Bronchial epithelial cell (primary cell): Measurements from ENCODE around the gene TMEM81. TPM values are rescaled to one million over a fixed set of nuclear protein-coding genes. Genes with fewer than 3 reads are reported as not detected.

Experiments used
- DNase-seq: peaks from one replicate; pipeline ENCODE4 v3.0.0-alpha.2; 2010; ENCODE audit warnings: low read depth
- FAIRE-seq: peaks from 2 replicates; lab custom pipeline; 2011; peaks lifted over from hg19 to GRCh38; lab: Jason Lieb, UNC
- H3K27me3 ChIP-seq: 2 replicates; pipeline ENCODE4 v1.5.1; 2011; ENCODE audit warnings: low read length; ENCODE audit not compliant: control insufficient read depth, insufficient read depth
- H3K36me3 ChIP-seq: 2 replicates; pipeline ENCODE4 v1.5.1; 2011; ENCODE audit warnings: low read length; ENCODE audit not compliant: control insufficient read depth, insufficient read depth
- H3K4me3 ChIP-seq: 2 replicates; pipeline ENCODE4 v1.5.1; 2011; ENCODE audit warnings: mild to moderate bottlenecking, low read depth, low read length, control low read depth
- total RNA-seq: library from RNA; depleted of rRNA; stranded (reverse); fragments of >200 nt; gene quantifications from 2 replicates; pipeline ENCODE4 v1.2.1, GENCODE V29; 2014
- TF ChIP-seq, protein P1 (sequence below): IDR thresholded peaks from 2 replicates; pipeline ENCODE4 v1.5.1; 2011; ENCODE audit warnings: mild to moderate bottlenecking, moderate library complexity, low read length, control low read depth, inconsistent platforms; ENCODE audit not compliant: insufficient read depth, severe bottlenecking

The TMEM81 gene
- total RNA-seq, 1 donor from 2014 or later = 1.6 TPM

DNA sequence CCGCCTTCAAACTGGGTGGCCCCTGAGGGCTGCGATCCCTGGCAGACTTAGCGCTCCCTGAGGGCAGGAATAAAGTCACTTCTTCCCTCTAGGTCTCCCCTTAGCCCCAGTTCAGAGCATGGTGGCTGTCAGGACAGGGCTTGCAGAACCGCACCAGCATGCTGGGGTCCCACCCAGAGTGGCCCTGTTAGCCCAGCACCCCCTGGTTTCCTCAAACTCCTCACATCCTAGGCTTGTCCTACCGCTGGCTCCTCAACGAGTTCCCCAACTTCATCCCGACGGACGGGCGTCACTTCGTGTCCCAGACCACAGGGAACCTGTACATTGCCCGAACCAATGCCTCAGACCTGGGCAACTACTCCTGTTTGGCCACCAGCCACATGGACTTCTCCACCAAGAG, 25.4 kb downstream of the TMEM81 start:
- Histone ChIP-seq H3K4me3 (no peak overlapping the region), H3K27me3 (peaks cover 3% of the 10 kb centered on the region), H3K36me3 (no peaks in the 10 kb centered on the region)
- FAIRE-seq (no peak), DNase-seq (no peak)
- TF ChIP-seq, protein P1, sequence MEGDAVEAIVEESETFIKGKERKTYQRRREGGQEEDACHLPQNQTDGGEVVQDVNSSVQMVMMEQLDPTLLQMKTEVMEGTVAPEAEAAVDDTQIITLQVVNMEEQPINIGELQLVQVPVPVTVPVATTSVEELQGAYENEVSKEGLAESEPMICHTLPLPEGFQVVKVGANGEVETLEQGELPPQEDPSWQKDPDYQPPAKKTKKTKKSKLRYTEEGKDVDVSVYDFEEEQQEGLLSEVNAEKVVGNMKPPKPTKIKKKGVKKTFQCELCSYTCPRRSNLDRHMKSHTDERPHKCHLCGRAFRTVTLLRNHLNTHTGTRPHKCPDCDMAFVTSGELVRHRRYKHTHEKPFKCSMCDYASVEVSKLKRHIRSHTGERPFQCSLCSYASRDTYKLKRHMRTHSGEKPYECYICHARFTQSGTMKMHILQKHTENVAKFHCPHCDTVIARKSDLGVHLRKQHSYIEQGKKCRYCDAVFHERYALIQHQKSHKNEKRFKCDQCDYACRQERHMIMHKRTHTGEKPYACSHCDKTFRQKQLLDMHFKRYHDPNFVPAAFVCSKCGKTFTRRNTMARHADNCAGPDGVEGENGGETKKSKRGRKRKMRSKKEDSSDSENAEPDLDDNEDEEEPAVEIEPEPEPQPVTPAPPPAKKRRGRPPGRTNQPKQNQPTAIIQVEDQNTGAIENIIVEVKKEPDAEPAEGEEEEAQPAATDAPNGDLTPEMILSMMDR = no peak

DNA sequence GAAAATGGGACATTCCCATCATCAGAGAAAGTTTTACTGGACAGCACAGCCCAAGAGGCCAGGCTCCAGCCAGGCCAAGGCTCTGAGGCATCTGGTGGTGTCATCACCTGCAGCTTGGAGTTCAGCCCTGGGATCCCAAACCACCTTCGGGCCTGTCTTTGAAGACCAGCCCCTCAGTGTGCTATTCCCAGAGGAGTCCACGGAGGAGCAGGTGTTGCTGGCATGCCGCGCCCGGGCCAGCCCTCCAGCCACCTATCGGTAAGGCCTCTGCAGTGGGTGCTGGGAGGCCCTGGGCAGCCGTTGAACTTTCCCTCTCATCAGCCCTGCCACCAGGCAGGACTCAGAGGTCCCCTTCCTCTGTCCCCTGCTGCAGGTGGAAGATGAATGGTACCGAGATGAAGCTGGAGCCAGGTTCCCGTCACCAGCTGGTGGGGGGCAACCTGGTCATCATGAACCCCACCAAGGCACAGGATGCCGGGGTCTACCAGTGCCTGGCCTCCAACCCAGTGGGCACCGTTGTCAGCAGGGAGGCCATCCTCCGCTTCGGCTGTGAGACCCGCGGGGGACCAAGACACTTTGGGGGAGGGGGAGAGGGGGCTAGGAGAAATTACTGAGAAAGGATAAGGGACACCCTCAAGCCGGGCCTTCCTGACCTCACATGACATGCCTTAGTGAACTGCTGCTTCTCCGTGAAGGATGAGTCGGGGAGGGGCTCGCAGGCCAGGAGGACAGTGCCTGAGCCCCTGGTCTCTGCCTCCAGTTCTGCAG, 26.3 kb downstream of the TMEM81 start:
- peaks cover 3% of the 10 kb centered on the region for H3K27me3 ChIP-seq
- H3K36me3 ChIP-seq = no peaks in the 10 kb centered on the region
- FAIRE-seq (no peak), DNase-seq (no peak)
- no peak overlapping the region for H3K4me3 ChIP-seq
- TF ChIP-seq, protein P1 = no peak

DNA sequence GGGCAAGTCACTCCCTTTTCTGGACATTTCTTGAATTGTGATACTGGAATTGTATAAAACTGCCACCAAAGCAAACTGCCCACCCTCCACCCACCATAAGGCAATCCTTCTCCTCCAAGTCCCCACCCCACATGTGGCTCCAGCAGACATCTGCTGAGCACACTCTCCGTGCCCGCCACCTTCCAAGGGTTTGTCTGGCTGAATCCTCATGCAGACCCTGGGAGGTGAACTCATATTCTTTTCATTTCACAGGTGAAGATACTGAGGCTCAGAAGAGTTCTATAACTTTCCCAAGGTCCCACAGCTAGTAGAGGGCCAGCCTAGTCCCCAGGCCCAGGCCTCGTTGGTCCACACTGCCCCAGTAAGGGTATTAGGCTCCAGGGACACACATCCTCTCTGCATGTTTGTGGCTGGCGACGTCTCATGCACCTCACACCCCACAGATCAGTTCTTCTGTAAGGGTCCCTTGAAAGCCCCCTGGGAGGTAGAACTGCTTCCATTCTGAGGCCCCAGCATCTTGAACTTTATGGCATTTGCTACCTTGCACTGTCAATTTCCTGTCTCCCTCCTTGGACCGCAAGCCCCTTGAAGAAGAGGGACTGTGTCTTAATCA, 27.2 kb downstream of the TMEM81 start:
- H3K36me3 ChIP-seq = no peaks in the 10 kb centered on the region
- H3K27me3 ChIP-seq = peaks cover 2% of the 10 kb centered on the region
- TF ChIP-seq, protein P1 = no peak
- FAIRE-seq (no peak), DNase-seq (no peak)
- no peak overlapping the region for H3K4me3 ChIP-seq

DNA sequence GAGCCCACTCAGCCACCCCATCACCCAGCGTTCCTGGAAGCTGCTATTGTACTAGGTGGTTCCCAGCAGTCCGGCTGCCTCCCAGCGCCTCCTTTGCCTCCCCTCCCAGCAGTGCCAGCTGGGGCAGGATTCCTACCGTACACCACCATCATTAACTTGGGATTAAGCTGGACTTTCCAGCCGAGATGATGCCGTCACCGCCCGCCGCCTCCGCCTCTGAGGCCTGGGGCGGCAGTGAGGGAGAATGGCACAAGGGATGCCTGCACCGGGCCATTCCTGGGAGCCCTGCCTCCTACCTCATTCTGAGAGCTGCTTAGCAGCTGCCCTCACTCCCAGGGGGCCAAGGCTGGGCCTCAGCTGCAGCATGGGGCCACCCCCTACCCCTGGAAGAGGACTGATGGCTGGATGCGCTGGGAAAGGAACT, 28.1 kb downstream of the TMEM81 start:
- TF ChIP-seq, protein P1 = no peak
- H3K27me3 ChIP-seq = peaks cover 2% of the 10 kb centered on the region
- DNase-seq = no peak
- no peak overlapping the region for H3K4me3 ChIP-seq
- no peak for FAIRE-seq
- H3K36me3 ChIP-seq = no peaks in the 10 kb centered on the region

DNA sequence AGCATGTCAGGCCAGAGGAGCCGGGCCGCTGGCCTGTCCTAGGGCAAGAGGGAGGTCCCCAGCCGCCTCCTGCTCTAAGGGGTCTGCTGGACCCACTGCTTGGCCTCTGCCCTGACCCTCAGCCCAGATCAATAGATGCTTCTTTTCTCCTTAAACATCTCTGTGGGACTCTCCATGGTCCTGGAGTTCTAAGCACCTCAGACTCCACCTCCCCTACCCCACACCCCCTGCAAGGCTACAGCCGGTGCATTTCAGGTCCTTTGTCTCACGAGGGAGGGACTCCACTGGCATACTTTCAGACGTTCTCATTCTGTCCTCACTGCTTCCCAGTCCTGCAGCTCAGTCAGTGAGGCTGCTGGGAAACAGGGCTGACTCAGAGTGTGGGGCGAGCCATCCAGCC, 30.2 kb downstream of the TMEM81 start:
- Histone ChIP-seq H3K4me3 (no peak overlapping the region), H3K27me3 (peaks cover 2% of the 10 kb centered on the region), H3K36me3 (no peaks in the 10 kb centered on the region)
- DNase-seq (no peak), FAIRE-seq (no peak)
- TF ChIP-seq, protein P1 = no peak
